ACC112 (cell line): ENCODE results near the gene MMP3.

Source experiments
- H2AFZ ChIP-seq: fragments of 200-600 bp; sonication (generic); one replicate; pipeline ENCODE4 v1.6.0; 2017; ENCODE audit warnings: antibody characterized with exemption, low read length; ENCODE audit not compliant: unreplicated experiment
- H3K27ac ChIP-seq: fragments of 200-600 bp; sonication (generic); 2 replicates; pipeline ENCODE4 v1.5.1; 2014; ENCODE audit warnings: low read depth, mild to moderate bottlenecking, antibody characterized with exemption, low read length, moderate library complexity
- H3K27me3 ChIP-seq: fragments of 200-600 bp; sonication (generic); 2 replicates; pipeline ENCODE4 v1.6.1; 2014; ENCODE audit warnings: mild to moderate bottlenecking, antibody characterized with exemption, low read length, moderate library complexity, mixed read lengths; ENCODE audit not compliant: insufficient read depth
- H3K36me3 ChIP-seq: fragments of 200-600 bp; sonication (generic); 2 replicates; pipeline ENCODE4 v1.6.1; 2016; ENCODE audit warnings: mild to moderate bottlenecking, antibody characterized with exemption, low read length, moderate library complexity, mixed read lengths; ENCODE audit not compliant: insufficient read depth
- H3K4me1 ChIP-seq: fragments of 200-600 bp; sonication (generic); one replicate; pipeline ENCODE4 v1.6.1; 2016; ENCODE audit warnings: low read length, mixed read lengths; ENCODE audit not compliant: insufficient read depth, unreplicated experiment, control insufficient read depth
- H3K4me3 ChIP-seq: fragments of 200-600 bp; sonication (generic); 2 replicates; pipeline ENCODE4 v1.5.1; 2014; ENCODE audit warnings: mild to moderate bottlenecking, low read depth, low read length
- H3K79me2 ChIP-seq: fragments of 200-600 bp; sonication (generic); one replicate; pipeline ENCODE4 v1.6.0; 2016; ENCODE audit warnings: low read length; ENCODE audit not compliant: control insufficient read depth, unreplicated experiment, insufficient read depth

MMP3 gene

GRCh38 chr11:102853956-102854355 is 10.5 kb upstream of the MMP3 start:
- Histone ChIP-seq H3K27ac (no peak overlapping the region), H3K36me3 (no peaks in the 10 kb centered on the region), H3K4me1 (peaks cover 27% of the 10 kb centered on the region), H3K27me3 (no peaks in the 10 kb centered on the region), H2AFZ (no peak overlapping the region), H3K79me2 (no peaks in the 10 kb centered on the region), H3K4me3 (no peak overlapping the region)

DNA sequence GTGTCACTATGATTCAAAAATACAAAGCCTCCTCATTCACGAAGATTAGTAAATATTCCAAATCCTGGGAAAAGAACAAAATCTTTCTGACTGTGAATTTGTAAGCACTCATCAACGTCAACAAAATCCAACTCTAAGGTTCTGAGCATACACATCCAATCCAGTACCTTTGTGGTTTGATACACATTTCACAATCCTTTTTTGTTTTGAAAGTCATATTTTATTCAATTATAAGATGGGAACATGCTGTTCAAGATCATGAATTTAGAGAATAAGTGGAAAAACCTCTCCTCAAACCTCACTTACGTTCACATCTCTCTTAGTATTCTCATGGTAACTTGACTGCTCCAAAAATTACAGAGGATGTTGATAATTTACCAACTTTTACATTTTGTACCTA is 9.6 kb upstream of the MMP3 start:
- H3K27me3 ChIP-seq = no peaks in the 10 kb centered on the region
- peaks cover 31% of the 10 kb centered on the region for H3K4me1 ChIP-seq
- no peaks in the 10 kb centered on the region for H3K79me2 ChIP-seq
- H3K36me3 ChIP-seq = no peaks in the 10 kb centered on the region
- no peak overlapping the region for H2AFZ ChIP-seq
- H3K4me3 ChIP-seq = no peak overlapping the region
- no peak overlapping the region for H3K27ac ChIP-seq

GRCh38 chr11:102850973-102851745 is 7.8 kb upstream of the MMP3 start:
- H2AFZ ChIP-seq = peak overlapping the region; percentile 54
- no peak overlapping the region for H3K4me3 ChIP-seq
- peaks cover 31% of the 10 kb centered on the region for H3K4me1 ChIP-seq
- no peaks in the 10 kb centered on the region for H3K79me2 ChIP-seq
- no peaks in the 10 kb centered on the region for H3K27me3 ChIP-seq
- H3K27ac ChIP-seq = peak overlapping the region; percentile 54
- no peaks in the 10 kb centered on the region for H3K36me3 ChIP-seq

DNA sequence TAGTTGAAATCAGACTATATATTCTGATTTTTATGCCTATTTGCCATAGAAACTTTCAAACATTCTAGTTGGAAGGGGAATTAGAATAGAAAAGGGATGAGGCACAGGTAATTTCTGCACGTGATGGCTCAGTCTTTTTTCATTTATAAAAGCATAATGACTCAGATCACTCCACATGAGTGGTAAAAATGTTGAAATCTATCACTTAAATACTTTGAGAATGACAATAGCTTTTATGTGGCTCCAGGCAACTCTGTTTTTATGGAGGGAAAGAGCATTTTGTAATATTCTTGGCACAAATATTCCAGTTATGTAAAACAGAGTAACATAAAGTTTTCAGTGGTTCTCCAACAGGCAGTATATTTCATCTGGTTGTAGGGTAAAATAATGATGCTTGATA is 5.9 kb upstream of the MMP3 start:
- Histone ChIP-seq H3K4me1 (peaks cover 31% of the 10 kb centered on the region), H3K27ac (no peak overlapping the region; the same call in 1 of the 2 replicates), H2AFZ (no peak overlapping the region), H3K4me3 (no peak overlapping the region), H3K36me3 (no peaks in the 10 kb centered on the region), H3K27me3 (no peaks in the 10 kb centered on the region), H3K79me2 (no peaks in the 10 kb centered on the region)

- no peak overlapping the region for H3K27ac ChIP-seq
- no peaks in the 10 kb centered on the region for H3K27me3 ChIP-seq
These were observed 2.9 kb upstream of the MMP3 start for GRCh38 chr11:102846292-102846691.

DNA sequence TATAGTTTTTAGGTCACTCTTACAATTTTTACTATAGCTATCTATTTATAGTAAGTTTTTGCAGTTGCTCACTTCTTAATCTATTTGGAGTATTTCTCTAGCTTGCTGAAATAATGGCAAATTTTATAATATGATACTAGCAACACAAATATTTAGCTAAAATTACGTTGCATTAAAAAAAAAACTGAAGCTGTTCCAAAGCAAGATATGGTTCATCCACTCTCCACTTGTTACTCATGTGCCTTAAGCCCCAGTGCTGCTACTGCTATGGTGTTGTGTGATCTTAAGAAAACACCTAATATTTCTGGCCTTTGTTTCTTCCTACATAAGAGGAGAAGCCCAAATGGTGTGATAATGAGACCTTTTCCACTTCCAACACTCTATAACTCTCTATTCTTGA is 479 bp downstream of the MMP3 start:
- peaks cover 8% of the 10 kb centered on the region for H3K4me1 ChIP-seq
- no peaks in the 10 kb centered on the region for H3K27me3 ChIP-seq
- H3K36me3 ChIP-seq = no peaks in the 10 kb centered on the region
- H3K4me3 ChIP-seq = no peak overlapping the region
- no peak overlapping the region for H2AFZ ChIP-seq
- H3K79me2 ChIP-seq = no peaks in the 10 kb centered on the region
- H3K27ac ChIP-seq = no peak overlapping the region

More at GRCh38 chr11:102846292-102846691, 2.9 kb upstream of the MMP3 start:
- H3K4me3 ChIP-seq = no peak overlapping the region
- H3K4me1 ChIP-seq = peaks cover 34% of the 10 kb centered on the region
- H3K36me3 ChIP-seq = no peaks in the 10 kb centered on the region
- H3K79me2 ChIP-seq = no peaks in the 10 kb centered on the region
- no peak overlapping the region for H2AFZ ChIP-seq

DNA sequence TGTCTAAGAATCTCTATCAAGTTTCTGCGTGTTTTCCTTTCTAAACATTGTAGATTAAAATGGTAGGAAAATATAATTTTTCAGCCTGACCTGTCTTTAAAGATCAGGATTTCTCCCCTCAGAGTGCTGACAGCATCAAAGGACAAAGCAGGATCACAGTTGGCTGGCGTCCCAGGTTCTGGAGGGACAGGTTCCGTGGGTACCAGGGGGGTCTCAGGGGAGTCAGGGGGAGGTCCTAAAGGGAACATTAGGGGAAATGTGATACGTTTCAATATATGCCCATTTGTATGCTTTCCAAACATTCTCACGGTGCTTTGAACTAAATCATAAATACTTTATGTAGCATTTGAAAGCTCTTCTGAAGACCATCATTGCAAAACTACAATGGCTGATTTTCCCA is 3.4 kb downstream of the MMP3 start:
- Histone ChIP-seq H3K4me3 (no peak overlapping the region), H3K36me3 (no peaks in the 10 kb centered on the region), H2AFZ (no peak overlapping the region), H3K27ac (no peak overlapping the region), H3K4me1 (peaks cover 19% of the 10 kb centered on the region), H3K27me3 (no peaks in the 10 kb centered on the region), H3K79me2 (no peaks in the 10 kb centered on the region)

- H3K4me1 ChIP-seq = peaks cover 11% of the 10 kb centered on the region
These were observed 5.8 kb downstream of the MMP3 start for GRCh38 chr11:102837646-102838045.

GRCh38 chr11:102837156-102837555 is 6.3 kb downstream of the MMP3 start:
- H3K4me1 ChIP-seq = peaks cover 11% of the 10 kb centered on the region

More at GRCh38 chr11:102837646-102838045, 5.8 kb downstream of the MMP3 start:
- Histone ChIP-seq H3K79me2 (no peaks in the 10 kb centered on the region), H3K27me3 (no peaks in the 10 kb centered on the region), H3K36me3 (no peaks in the 10 kb centered on the region), H3K4me3 (no peak overlapping the region), H2AFZ (no peak overlapping the region), H3K27ac (no peak overlapping the region)

DNA sequence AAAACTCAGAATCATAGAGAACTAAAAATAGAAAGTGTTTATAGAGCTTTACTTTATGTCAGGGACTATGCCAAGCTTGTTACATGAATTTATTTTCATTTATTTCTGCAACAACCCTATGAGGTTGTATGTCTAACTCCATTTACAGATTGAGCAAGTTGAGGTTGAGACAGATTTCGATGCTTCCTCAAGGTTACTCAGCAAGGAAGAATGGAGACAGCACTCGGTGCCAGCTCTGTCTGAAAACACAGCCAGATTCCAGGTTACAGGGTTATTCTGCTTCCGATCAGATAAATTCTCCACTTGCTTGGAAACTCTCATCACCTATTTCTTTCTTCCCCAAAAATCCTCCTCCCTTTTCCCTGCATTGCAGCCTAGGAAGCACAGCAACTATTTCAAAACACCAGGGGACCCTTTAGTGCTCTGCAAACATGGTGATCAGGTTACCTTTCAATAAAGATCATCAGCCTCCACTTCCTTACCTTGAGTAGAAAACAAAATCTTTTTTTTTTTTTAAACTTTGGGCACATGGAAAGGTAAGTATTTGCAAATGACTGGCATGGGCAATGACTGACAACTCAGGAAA is 7.0 kb downstream of the MMP3 start:
- Histone ChIP-seq H3K4me1 (peaks cover 11% of the 10 kb centered on the region), H3K27ac (no peak overlapping the region), H3K4me3 (no peak overlapping the region), H3K36me3 (no peaks in the 10 kb centered on the region), H3K79me2 (no peaks in the 10 kb centered on the region), H2AFZ (no peak overlapping the region), H3K27me3 (no peaks in the 10 kb centered on the region)

More at GRCh38 chr11:102837156-102837555, 6.3 kb downstream of the MMP3 start:
- Histone ChIP-seq H3K27ac (no peak overlapping the region), H3K27me3 (no peaks in the 10 kb centered on the region), H3K79me2 (no peaks in the 10 kb centered on the region), H3K4me3 (no peak overlapping the region), H2AFZ (no peak overlapping the region), H3K36me3 (no peaks in the 10 kb centered on the region)

- Histone ChIP-seq H3K27ac (no peak overlapping the region), H3K4me1 (peaks cover 30% of the 10 kb centered on the region), H3K27me3 (no peaks in the 10 kb centered on the region), H3K4me3 (no peak overlapping the region), H2AFZ (no peak overlapping the region), H3K36me3 (no peaks in the 10 kb centered on the region), H3K79me2 (no peaks in the 10 kb centered on the region)
These were observed 9.7 kb downstream of the MMP3 start for GRCh38 chr11:102833731-102834130.
